Calu3 (cell line): ENCODE measurements around the gene SLC8A3. TPM values are rescaled to one million over a fixed set of nuclear protein-coding genes. Genes with fewer than 3 reads are reported as not detected.

ENCODE experiments used
- BruUV-seq: library from RNA; stranded (reverse); fragments of 400-500 nt; replicated peaks from 2 replicates; lab custom pipeline; 2021; lab: Mats Ljungman, UMichigan
- CTCF ChIA-PET: fragments of 300-600 bp; sonication (Branson Sonifier 250); formaldehyde crosslinking; loops from one replicate; lab custom pipeline; 2022; ENCODE audit warnings: antibody characterized with exemption; lab: Charles Lee
- DNase-seq: peaks from one replicate; pipeline ENCODE4 v3.0.0; 2022
- H3K27ac Mint-ChIP-seq: one replicate; pipeline ENCODE4 v1.8.0; 2022; ENCODE audit warnings: mixed read lengths; ENCODE audit not compliant: unreplicated experiment
- H3K27me3 Mint-ChIP-seq: one replicate; pipeline ENCODE4 v1.8.0; 2022; ENCODE audit warnings: mixed read lengths; ENCODE audit not compliant: unreplicated experiment
- H3K36me3 Mint-ChIP-seq: one replicate; pipeline ENCODE4 v1.8.0; 2022; ENCODE audit warnings: mild to moderate bottlenecking, moderate library complexity, mixed read lengths; ENCODE audit not compliant: insufficient read depth, unreplicated experiment
- H3K4me1 Mint-ChIP-seq: one replicate; pipeline ENCODE4 v1.8.0; 2022; ENCODE audit warnings: mild to moderate bottlenecking, low read depth, mixed read lengths; ENCODE audit not compliant: unreplicated experiment
- H3K4me3 Mint-ChIP-seq: one replicate; pipeline ENCODE4 v1.8.0; 2022; ENCODE audit warnings: mild to moderate bottlenecking, low read depth, moderate library complexity, mixed read lengths; ENCODE audit not compliant: unreplicated experiment
- H3K9me3 Mint-ChIP-seq: one replicate; pipeline ENCODE4 v1.8.0; 2022; ENCODE audit warnings: low read depth, mixed read lengths; ENCODE audit not compliant: unreplicated experiment
- intact Hi-C: fragments of 100-400 bp; cut with micrococcal nuclease; formaldehyde crosslinking; loops from one replicate; pipeline ENCODE4 v1.10.0; 2022; ENCODE audit not compliant: unreplicated experiment
- total RNA-seq: library from RNA; stranded (reverse); gene quantifications from 2 replicates; pipeline ENCODE4 v1.2.3, GENCODE V29; 2022
- TF ChIP-seq, protein P1 (sequence below): fragments of 200-600 bp; IDR thresholded peaks from one replicate; pipeline ENCODE4 v1.8.0; 2022; ENCODE audit warnings: antibody characterized with exemption; ENCODE audit not compliant: unreplicated experiment

Gene SLC8A3
- total RNA-seq, 1 experiment from 2014 or later: not detected

- Mint-ChIP-seq H3K9me3 (no peaks in the 10 kb centered on the region), H3K27me3 (no peaks in the 10 kb centered on the region)
These were observed 174.2 kb downstream of the SLC8A3 start for GRCh38 chr14:70014406-70015095.

GRCh38 chr14:70013271-70013873 lies 175.4 kb downstream of the SLC8A3 start:
- H3K27me3 Mint-ChIP-seq: no peaks in the 10 kb centered on the region
- intact Hi-C loops: loop anchor here (1.0 kb wide), 1 partner anchor 136 kb away; no protein-coding TSS in a partner anchor
- CTCF ChIA-PET: interaction anchor here (0.6 to 1.4 kb wide), 2 partner anchors 134 to 194 kb away, joined by 3 to 5 read pairs; partner anchors contain the start of gene SMOC1
- peaks cover 6% of the 10 kb centered on the region for H3K36me3 Mint-ChIP-seq
- H3K4me1 Mint-ChIP-seq: peaks cover 10% of the 10 kb centered on the region
- BruUV-seq: no TSS peak
- H3K9me3 Mint-ChIP-seq: no peaks in the 10 kb centered on the region
- no peak overlapping the region for H3K4me3 Mint-ChIP-seq
- TF ChIP-seq, protein P1, sequence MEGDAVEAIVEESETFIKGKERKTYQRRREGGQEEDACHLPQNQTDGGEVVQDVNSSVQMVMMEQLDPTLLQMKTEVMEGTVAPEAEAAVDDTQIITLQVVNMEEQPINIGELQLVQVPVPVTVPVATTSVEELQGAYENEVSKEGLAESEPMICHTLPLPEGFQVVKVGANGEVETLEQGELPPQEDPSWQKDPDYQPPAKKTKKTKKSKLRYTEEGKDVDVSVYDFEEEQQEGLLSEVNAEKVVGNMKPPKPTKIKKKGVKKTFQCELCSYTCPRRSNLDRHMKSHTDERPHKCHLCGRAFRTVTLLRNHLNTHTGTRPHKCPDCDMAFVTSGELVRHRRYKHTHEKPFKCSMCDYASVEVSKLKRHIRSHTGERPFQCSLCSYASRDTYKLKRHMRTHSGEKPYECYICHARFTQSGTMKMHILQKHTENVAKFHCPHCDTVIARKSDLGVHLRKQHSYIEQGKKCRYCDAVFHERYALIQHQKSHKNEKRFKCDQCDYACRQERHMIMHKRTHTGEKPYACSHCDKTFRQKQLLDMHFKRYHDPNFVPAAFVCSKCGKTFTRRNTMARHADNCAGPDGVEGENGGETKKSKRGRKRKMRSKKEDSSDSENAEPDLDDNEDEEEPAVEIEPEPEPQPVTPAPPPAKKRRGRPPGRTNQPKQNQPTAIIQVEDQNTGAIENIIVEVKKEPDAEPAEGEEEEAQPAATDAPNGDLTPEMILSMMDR: peak; percentile 75
- DNase-seq: peak; percentile 73
- H3K27ac Mint-ChIP-seq: peak overlapping the region; percentile 28

More at GRCh38 chr14:70014406-70015095, 174.2 kb downstream of the SLC8A3 start:
- no peak for DNase-seq
- TF ChIP-seq, protein P1: no peak
- H3K4me3 Mint-ChIP-seq: no peak overlapping the region
- no peak overlapping the region for H3K27ac Mint-ChIP-seq
- H3K4me1 Mint-ChIP-seq: peaks cover 10% of the 10 kb centered on the region
- BruUV-seq: no TSS peak
- H3K36me3 Mint-ChIP-seq: peaks cover 6% of the 10 kb centered on the region
- intact Hi-C loops: no loop called here
- CTCF ChIA-PET: interaction anchor here (1.4 kb wide), 1 partner anchor 135 kb away, joined by 5 read pairs; the partner anchor contains the start of gene SMOC1

DNA sequence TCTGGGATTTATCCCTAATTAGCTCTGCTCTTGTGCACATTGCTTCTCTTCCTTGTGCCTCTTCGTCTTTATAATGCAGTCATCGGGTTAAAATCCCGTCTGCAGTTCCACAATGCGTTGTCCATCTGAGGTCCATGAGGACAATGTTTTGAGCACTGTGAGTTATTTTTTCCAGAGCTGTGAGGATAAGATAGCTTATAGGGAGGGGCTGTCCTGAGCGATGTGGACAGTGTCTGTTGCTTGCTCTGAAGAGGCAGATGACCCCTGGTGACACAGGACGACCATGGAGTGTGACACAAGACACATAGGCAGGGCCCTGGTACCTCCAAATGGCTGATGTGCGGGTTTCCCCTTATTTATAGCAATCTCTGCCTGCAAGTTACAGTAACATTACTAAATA lies 177.0 kb downstream of the SLC8A3 start:
- no TSS peak for BruUV-seq
- Mint-ChIP-seq H3K4me3 (no peak overlapping the region), H3K27ac (no peak overlapping the region), H3K36me3 (no peaks in the 10 kb centered on the region), H3K27me3 (no peaks in the 10 kb centered on the region), H3K9me3 (no peaks in the 10 kb centered on the region), H3K4me1 (no peaks in the 10 kb centered on the region)
- no peak for DNase-seq
- TF ChIP-seq, protein P1: no peak
- CTCF ChIA-PET: interaction anchor here (0.7 to 2.0 kb wide), 2 partner anchors 133 to 281 kb away, joined by 5 to 6 read pairs; partner anchors contain the start of gene SMOC1
- intact Hi-C loops: no loop called here

DNA sequence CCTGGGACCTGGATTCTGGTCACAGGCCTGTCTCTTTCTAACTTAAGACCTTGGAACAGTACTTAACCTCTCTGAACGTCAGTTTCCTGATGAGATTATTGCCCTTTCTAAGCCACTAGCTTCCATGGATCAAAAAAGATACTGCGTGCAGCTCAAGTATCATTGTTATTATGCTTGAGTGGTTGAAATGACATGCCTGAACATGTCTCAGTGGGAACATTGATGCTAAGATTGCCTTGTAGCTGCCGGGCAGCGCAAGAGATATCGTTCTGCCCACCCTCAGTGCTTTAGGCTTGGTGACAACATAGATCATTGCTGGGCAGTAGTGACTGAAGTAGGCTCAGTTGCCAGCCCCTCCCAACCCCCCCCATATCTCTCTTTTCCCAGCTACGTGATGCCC lies 177.7 kb downstream of the SLC8A3 start:
- DNase-seq: no peak
- Mint-ChIP-seq H3K27ac (no peak overlapping the region), H3K4me3 (no peak overlapping the region), H3K27me3 (no peaks in the 10 kb centered on the region), H3K9me3 (no peaks in the 10 kb centered on the region), H3K4me1 (no peaks in the 10 kb centered on the region), H3K36me3 (no peaks in the 10 kb centered on the region)
- TF ChIP-seq, protein P1: no peak
- CTCF ChIA-PET: interaction anchor here (0.7 to 2.0 kb wide), 2 partner anchors 132 to 280 kb away, joined by 5 to 6 read pairs; partner anchors contain the start of gene SMOC1
- no TSS peak for BruUV-seq
- intact Hi-C loops: no loop called here
